ENCODE results near the gene CAMTA1.

DNA sequence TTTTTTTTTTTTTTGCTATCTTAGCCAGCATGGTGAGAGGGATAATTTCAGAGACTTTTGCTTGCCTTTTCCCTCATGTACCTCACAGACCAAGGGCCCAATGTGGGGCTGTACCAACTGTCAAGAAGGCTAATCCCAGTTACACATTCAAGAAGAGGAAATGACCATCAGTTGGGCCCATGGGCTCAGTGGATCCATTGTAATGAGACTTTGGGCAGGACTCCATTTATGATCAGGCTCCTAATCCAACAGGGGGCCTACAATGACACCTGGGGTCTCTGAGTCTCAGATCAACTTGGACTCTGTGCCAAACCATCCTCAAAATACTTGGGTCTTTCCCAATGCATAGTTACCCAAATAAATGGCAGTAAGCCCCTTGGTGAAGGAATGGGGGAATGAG, 535.4 kb downstream of the CAMTA1 start:
- TF ChIP-seq EZH2 (IDR thresholded peaks at IDR 0.05) (no peak), CTCF (IDR thresholded peaks at IDR 0.05) (no peak), EZH2phosphoT487 (IDR thresholded peaks at IDR 0.05) (no peak)

All from neural progenitor cell (in vitro differentiated cells).